ENCODE data around the gene ANKRD26. TPM values are rescaled to one million over a fixed set of nuclear protein-coding genes. Genes with fewer than 3 reads are reported as not detected.

ANKRD26 gene
- total RNA-seq, 1 donor from 2014 or later = 4.3 TPM

GRCh38 chr10:26983156-26983555 lies 117.1 kb downstream of the ANKRD26 start:
- intact Hi-C loops (cut with micrococcal nuclease) = no loop called here
- no peak overlapping the region for H3K27ac Mint-ChIP-seq
- no peaks in the 10 kb centered on the region for H3K27me3 Mint-ChIP-seq (ENCODE audit: insufficient read depth)
- DNase-seq (ENCODE audit: low spot score) = no peak
- H3K9me3 Mint-ChIP-seq = no peaks in the 10 kb centered on the region
- H3K4me3 Mint-ChIP-seq = no peak overlapping the region
- H3K36me3 Mint-ChIP-seq (ENCODE audit: low read depth) = no peaks in the 10 kb centered on the region
- H3K4me1 Mint-ChIP-seq (ENCODE audit: low read depth) = peaks cover 7% of the 10 kb centered on the region

- H3K27ac Mint-ChIP-seq = no peak overlapping the region
- no peaks in the 10 kb centered on the region for H3K27me3 Mint-ChIP-seq (ENCODE audit: insufficient read depth)
- no peaks in the 10 kb centered on the region for H3K9me3 Mint-ChIP-seq
- no peak for DNase-seq (ENCODE audit: low spot score)
- no peaks in the 10 kb centered on the region for H3K36me3 Mint-ChIP-seq (ENCODE audit: low read depth)
- intact Hi-C loops (cut with micrococcal nuclease) = no loop called here
- no peak overlapping the region for H3K4me3 Mint-ChIP-seq
- peaks cover 7% of the 10 kb centered on the region for H3K4me1 Mint-ChIP-seq (ENCODE audit: low read depth)
These were observed 118.2 kb downstream of the ANKRD26 start for GRCh38 chr10:26982058-26982457.

GRCh38 chr10:26981232-26981824 lies 119.0 kb downstream of the ANKRD26 start:
- no peak overlapping the region for H3K27ac Mint-ChIP-seq
- intact Hi-C loops (cut with micrococcal nuclease) = no loop called here
- no peak for DNase-seq (ENCODE audit: low spot score)
- no peaks in the 10 kb centered on the region for H3K9me3 Mint-ChIP-seq
- H3K27me3 Mint-ChIP-seq (ENCODE audit: insufficient read depth) = no peaks in the 10 kb centered on the region
- H3K4me3 Mint-ChIP-seq = no peak overlapping the region
- no peaks in the 10 kb centered on the region for H3K36me3 Mint-ChIP-seq (ENCODE audit: low read depth)
- peaks cover 7% of the 10 kb centered on the region for H3K4me1 Mint-ChIP-seq (ENCODE audit: low read depth)

- intact Hi-C loops (cut with micrococcal nuclease) = no loop called here
- H3K27ac Mint-ChIP-seq = no peak overlapping the region
- peaks cover 7% of the 10 kb centered on the region for H3K4me1 Mint-ChIP-seq (ENCODE audit: low read depth)
- no peak overlapping the region for H3K4me3 Mint-ChIP-seq
- no peak for DNase-seq (ENCODE audit: low spot score)
- no peaks in the 10 kb centered on the region for H3K36me3 Mint-ChIP-seq (ENCODE audit: low read depth)
- H3K27me3 Mint-ChIP-seq (ENCODE audit: insufficient read depth) = no peaks in the 10 kb centered on the region
- no peaks in the 10 kb centered on the region for H3K9me3 Mint-ChIP-seq
These were observed 121.8 kb downstream of the ANKRD26 start for GRCh38 chr10:26978519-26978918.

GRCh38 chr10:26977635-26978034 lies 122.7 kb downstream of the ANKRD26 start:
- DNase-seq (ENCODE audit: low spot score) = no peak
- Mint-ChIP-seq H3K4me1 (ENCODE audit: low read depth) (peaks cover 7% of the 10 kb centered on the region), H3K27ac (no peak overlapping the region), H3K27me3 (ENCODE audit: insufficient read depth) (no peaks in the 10 kb centered on the region), H3K4me3 (no peak overlapping the region), H3K36me3 (ENCODE audit: low read depth) (no peaks in the 10 kb centered on the region), H3K9me3 (no peaks in the 10 kb centered on the region)
- intact Hi-C loops (cut with micrococcal nuclease) = no loop called here

- Mint-ChIP-seq H3K9me3 (peaks cover 4% of the 10 kb centered on the region), H3K36me3 (ENCODE audit: low read depth) (peaks cover 5% of the 10 kb centered on the region), H3K27ac (no peak overlapping the region), H3K27me3 (ENCODE audit: insufficient read depth) (no peaks in the 10 kb centered on the region), H3K4me3 (no peak overlapping the region), H3K4me1 (ENCODE audit: low read depth) (peaks cover 37% of the 10 kb centered on the region)
- intact Hi-C loops (cut with micrococcal nuclease) = loop anchor here (2.0 kb wide), 1 partner anchor 64 kb away; no protein-coding TSS in a partner anchor
- no peak for DNase-seq (ENCODE audit: low spot score)
These were observed 129.6 kb downstream of the ANKRD26 start for GRCh38 chr10:26970667-26971066.

GRCh38 chr10:26969145-26969926 lies 131.0 kb downstream of the ANKRD26 start:
- H3K4me1 Mint-ChIP-seq (ENCODE audit: low read depth) = peaks cover 37% of the 10 kb centered on the region
- H3K9me3 Mint-ChIP-seq = peaks cover 4% of the 10 kb centered on the region
- peak overlapping the region; percentile 21 for H3K27ac Mint-ChIP-seq
- no peak for DNase-seq (ENCODE audit: low spot score)
- H3K27me3 Mint-ChIP-seq (ENCODE audit: insufficient read depth) = no peaks in the 10 kb centered on the region
- no peak overlapping the region for H3K4me3 Mint-ChIP-seq
- intact Hi-C loops (cut with micrococcal nuclease) = loop anchor here (1.0 to 5.0 kb wide), 2 partner anchors 132 to 232 kb away; no protein-coding TSS in a partner anchor
- H3K36me3 Mint-ChIP-seq (ENCODE audit: low read depth) = peaks cover 5% of the 10 kb centered on the region

GRCh38 chr10:26962835-26963234 lies 137.5 kb downstream of the ANKRD26 start:
- H3K27ac Mint-ChIP-seq = no peak overlapping the region
- H3K36me3 Mint-ChIP-seq (ENCODE audit: low read depth) = peaks cover 3% of the 10 kb centered on the region
- H3K9me3 Mint-ChIP-seq = peaks cover 4% of the 10 kb centered on the region
- DNase-seq (ENCODE audit: low spot score) = no peak
- H3K27me3 Mint-ChIP-seq (ENCODE audit: insufficient read depth) = no peaks in the 10 kb centered on the region
- H3K4me3 Mint-ChIP-seq = no peak overlapping the region
- peaks cover 10% of the 10 kb centered on the region for H3K4me1 Mint-ChIP-seq (ENCODE audit: low read depth)
- intact Hi-C loops (cut with micrococcal nuclease) = no loop called here

- intact Hi-C loops (cut with micrococcal nuclease) = no loop called here
- Mint-ChIP-seq H3K9me3 (no peaks in the 10 kb centered on the region), H3K4me1 (ENCODE audit: low read depth) (no peaks in the 10 kb centered on the region), H3K27me3 (ENCODE audit: insufficient read depth) (no peaks in the 10 kb centered on the region), H3K36me3 (ENCODE audit: low read depth) (no peaks in the 10 kb centered on the region), H3K4me3 (no peak overlapping the region), H3K27ac (no peak overlapping the region)
- no peak for DNase-seq (ENCODE audit: low spot score)
These were observed 140.0 kb downstream of the ANKRD26 start for GRCh38 chr10:26960308-26960707.

- Mint-ChIP-seq H3K4me3 (no peak overlapping the region), H3K9me3 (no peaks in the 10 kb centered on the region), H3K36me3 (ENCODE audit: low read depth) (no peaks in the 10 kb centered on the region), H3K27ac (no peak overlapping the region), H3K27me3 (ENCODE audit: insufficient read depth) (no peaks in the 10 kb centered on the region), H3K4me1 (ENCODE audit: low read depth) (no peaks in the 10 kb centered on the region)
- DNase-seq (ENCODE audit: low spot score) = no peak
- intact Hi-C loops (cut with micrococcal nuclease) = no loop called here
These were observed 140.5 kb downstream of the ANKRD26 start for GRCh38 chr10:26959841-26960240.

Other genes starting within 250 kb of the ANKRD26 start
- 66.6 and 68.0 TPM in 2 replicates for gene ABI1, start 239.5 kb downstream of the ANKRD26 start, total RNA-seq
- gene YME1L1, start 53.9 kb upstream of the ANKRD26 start, total RNA-seq = 142 and 146 TPM in 2 replicates
- gene MASTL, start 54.9 kb upstream of the ANKRD26 start, total RNA-seq = 33.2 and 33.7 TPM in 2 replicates
- gene ACBD5, start 140.3 kb upstream of the ANKRD26 start, total RNA-seq = 20.0 and 22.0 TPM in 2 replicates

All from activated T-helper 1 cell treated with anti-CD3 and anti-CD28 coated beads, Interleukin-12 subunit alpha, Interleukin-12 subunit beta, Interleukin-2, Interleukin-4 antibody, amounts not matched to agents 30 ng/mL and 10 ng/mL and 1 ng/mL, durations not matched to agents 14 hours and 24 hours and 36 hours (primary cell).